WERI-Rb-1 (cell line): ENCODE results near the gene ASCC3.

ENCODE experiments used
- DNase-seq: peaks from one replicate; pipeline ENCODE4 v3.0.0-alpha.2; 2020
- H3K27ac ChIP-seq: fragments of 250-450 bp; sonication (Bioruptor Pico); 2 replicates; pipeline ENCODE4 v1.5.1; 2020; ENCODE audit warnings: mild to moderate bottlenecking, moderate library complexity
- H3K27me3 ChIP-seq: fragments of 250-450 bp; sonication (Bioruptor Pico); 2 replicates; pipeline ENCODE4 v1.5.1; 2021; ENCODE audit warnings: mild to moderate bottlenecking, low read depth, moderate library complexity; ENCODE audit not compliant: insufficient read depth, severe bottlenecking
- H3K36me3 ChIP-seq: fragments of 250-450 bp; sonication (Bioruptor Pico); 2 replicates; pipeline ENCODE4 v1.5.1; 2020; ENCODE audit warnings: mild to moderate bottlenecking, moderate library complexity
- H3K4me3 ChIP-seq: 2 replicates; pipeline ENCODE4 v1.5.1; 2011; ENCODE audit warnings: low read depth, mild to moderate bottlenecking, control low read depth, low read length
- H3K9me3 ChIP-seq: fragments of 250-450 bp; sonication (Bioruptor Pico); 2 replicates; pipeline ENCODE4 v1.5.1; 2021; ENCODE audit warnings: mild to moderate bottlenecking, moderate library complexity; ENCODE audit not compliant: severe bottlenecking
- CTCF ChIP-seq: IDR thresholded peaks from 2 replicates; pipeline ENCODE4 v1.5.1; 2011; ENCODE audit warnings: low read depth, mild to moderate bottlenecking, control low read depth, inconsistent platforms, low read length

ASCC3 gene

GRCh38 chr6:100475554-100476320 lies 405.4 kb downstream of the ASCC3 start:
- Histone ChIP-seq H3K27me3 (no peaks in the 10 kb centered on the region), H3K4me3 (no peak overlapping the region), H3K9me3 (no peaks in the 10 kb centered on the region), H3K27ac (no peak overlapping the region), H3K36me3 (no peaks in the 10 kb centered on the region)
- TF ChIP-seq CTCF: no peak
- no peak for DNase-seq

GRCh38 chr6:100473182-100473581 lies 407.9 kb downstream of the ASCC3 start:
- no peaks in the 10 kb centered on the region for H3K27me3 ChIP-seq
- H3K9me3 ChIP-seq: no peaks in the 10 kb centered on the region
- TF ChIP-seq CTCF: no peak
- H3K27ac ChIP-seq: no peak overlapping the region
- no peaks in the 10 kb centered on the region for H3K36me3 ChIP-seq
- DNase-seq: no peak
- H3K4me3 ChIP-seq: no peak overlapping the region

GRCh38 chr6:100472674-100473073 lies 408.5 kb downstream of the ASCC3 start:
- no peak overlapping the region for H3K4me3 ChIP-seq
- DNase-seq: no peak
- no peaks in the 10 kb centered on the region for H3K9me3 ChIP-seq
- no peak overlapping the region for H3K27ac ChIP-seq
- TF ChIP-seq CTCF: no peak
- H3K36me3 ChIP-seq: no peaks in the 10 kb centered on the region
- H3K27me3 ChIP-seq: no peaks in the 10 kb centered on the region

- Histone ChIP-seq H3K4me3 (no peak overlapping the region), H3K27me3 (peaks cover 9% of the 10 kb centered on the region), H3K9me3 (no peaks in the 10 kb centered on the region), H3K27ac (no peak overlapping the region), H3K36me3 (no peaks in the 10 kb centered on the region)
- no peak for TF ChIP-seq CTCF
- no peak for DNase-seq
These were observed 410.6 kb downstream of the ASCC3 start for GRCh38 chr6:100470422-100471120.

GRCh38 chr6:100469101-100469859 lies 411.8 kb downstream of the ASCC3 start:
- no peak overlapping the region for H3K27ac ChIP-seq
- no peaks in the 10 kb centered on the region for H3K36me3 ChIP-seq
- DNase-seq: no peak
- no peak for TF ChIP-seq CTCF
- H3K4me3 ChIP-seq: no peak overlapping the region
- H3K9me3 ChIP-seq: no peaks in the 10 kb centered on the region
- peaks cover 11% of the 10 kb centered on the region for H3K27me3 ChIP-seq
